Mucosa of descending colon (tissue), 3 donors: ENCODE measurements around the gene FAM9B. TPM values are rescaled to one million over a fixed set of nuclear protein-coding genes. Genes with fewer than 3 reads are reported as not detected.

ENCODE experiments used
- ATAC-seq: fragments of 200-7000 bp; cut with Tn5 transposase; one replicate; pipeline ENCODE4 v1.9.1; 2020; ENCODE audit warnings: mild to moderate bottlenecking, moderate library complexity
- DNase-seq, 3 donors: peaks; one replicate each; pipeline ENCODE4 v3.0.0-alpha.2; 2020
- H3K36me3 ChIP-seq: fragments of 200-600 bp; one replicate; pipeline ENCODE4 v1.8.0; 2021; ENCODE audit warnings: low read depth, mild to moderate bottlenecking
- H3K4me1 ChIP-seq: fragments of 200-600 bp; one replicate; pipeline ENCODE4 v1.8.0; 2021; ENCODE audit warnings: low read depth, mild to moderate bottlenecking
- H3K4me3 ChIP-seq: fragments of 200-600 bp; one replicate; pipeline ENCODE4 v1.8.0; 2021; ENCODE audit warnings: mild to moderate bottlenecking
- H3K9me3 ChIP-seq: fragments of 200-600 bp; one replicate; pipeline ENCODE4 v1.8.0; 2021; ENCODE audit warnings: mild to moderate bottlenecking
- intact Hi-C, 2 donors: fragments of 100-400 bp; cut with DNase I in 1 of 2; cut with micrococcal nuclease in 1 of 2; formaldehyde crosslinking; loops; one replicate each; pipeline versions ENCODE4 v1.11.0 to v1.11.1; 2022; cut with DNase I, micrococcal nuclease
- total RNA-seq, 3 donors: library from RNA; stranded (reverse); fragmentation: NEBNext Ultra II Directional in 2 of 3; extraction: Animal tissue kit (Norgen Biotek cat#: 25700) in 2 of 3; gene quantifications; one replicate each; pipeline versions ENCODE4 v1.2.1 to v1.2.4, GENCODE V29; 2021 to 2023
- TF ChIP-seq, protein P1 (sequence below): fragments of 200-600 bp; IDR thresholded peaks from one replicate; pipeline ENCODE4 v1.8.0; 2022; ENCODE audit warnings: antibody characterized with exemption, mild to moderate bottlenecking
- donor health status: DM: no; HTN: no; CAD: no; lungs with moderate emphysema.
- donor health status: DM: no; HTN: no; CAD: no.
- donor health status: DM: no; HTN: yes; CAD: no.

Gene FAM9B
- total RNA-seq, 3 donors from 2014 or later = not detected

DNA sequence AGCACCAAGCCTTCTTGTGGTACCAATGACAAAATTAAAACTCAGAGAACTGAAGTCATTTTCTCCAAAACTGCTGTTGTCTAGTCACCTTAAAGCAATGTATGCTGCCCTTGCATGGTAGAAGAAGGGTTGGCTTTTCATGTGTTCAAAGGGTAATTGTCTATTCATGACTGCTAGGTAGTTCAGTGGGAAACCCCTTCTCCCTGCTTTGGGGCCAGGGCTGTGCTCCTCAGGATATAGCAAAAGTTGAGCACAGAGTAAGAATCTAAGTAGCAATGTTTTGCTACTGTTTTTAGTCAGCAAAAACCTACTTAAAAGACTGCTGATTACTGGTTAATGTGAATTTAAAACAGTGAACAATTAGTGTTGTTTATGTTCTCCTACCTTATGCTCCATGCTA, 30.8 kb upstream of the FAM9B start:
- Histone ChIP-seq H3K4me1 (no peaks in the 10 kb centered on the region), H3K9me3 (no peaks in the 10 kb centered on the region), H3K36me3 (no peaks in the 10 kb centered on the region), H3K4me3 (no peak overlapping the region)
- DNase-seq (no peak), ATAC-seq (no peak)
- intact Hi-C loops = no loop called here
- TF ChIP-seq, protein P1, sequence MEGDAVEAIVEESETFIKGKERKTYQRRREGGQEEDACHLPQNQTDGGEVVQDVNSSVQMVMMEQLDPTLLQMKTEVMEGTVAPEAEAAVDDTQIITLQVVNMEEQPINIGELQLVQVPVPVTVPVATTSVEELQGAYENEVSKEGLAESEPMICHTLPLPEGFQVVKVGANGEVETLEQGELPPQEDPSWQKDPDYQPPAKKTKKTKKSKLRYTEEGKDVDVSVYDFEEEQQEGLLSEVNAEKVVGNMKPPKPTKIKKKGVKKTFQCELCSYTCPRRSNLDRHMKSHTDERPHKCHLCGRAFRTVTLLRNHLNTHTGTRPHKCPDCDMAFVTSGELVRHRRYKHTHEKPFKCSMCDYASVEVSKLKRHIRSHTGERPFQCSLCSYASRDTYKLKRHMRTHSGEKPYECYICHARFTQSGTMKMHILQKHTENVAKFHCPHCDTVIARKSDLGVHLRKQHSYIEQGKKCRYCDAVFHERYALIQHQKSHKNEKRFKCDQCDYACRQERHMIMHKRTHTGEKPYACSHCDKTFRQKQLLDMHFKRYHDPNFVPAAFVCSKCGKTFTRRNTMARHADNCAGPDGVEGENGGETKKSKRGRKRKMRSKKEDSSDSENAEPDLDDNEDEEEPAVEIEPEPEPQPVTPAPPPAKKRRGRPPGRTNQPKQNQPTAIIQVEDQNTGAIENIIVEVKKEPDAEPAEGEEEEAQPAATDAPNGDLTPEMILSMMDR = no peak

DNA sequence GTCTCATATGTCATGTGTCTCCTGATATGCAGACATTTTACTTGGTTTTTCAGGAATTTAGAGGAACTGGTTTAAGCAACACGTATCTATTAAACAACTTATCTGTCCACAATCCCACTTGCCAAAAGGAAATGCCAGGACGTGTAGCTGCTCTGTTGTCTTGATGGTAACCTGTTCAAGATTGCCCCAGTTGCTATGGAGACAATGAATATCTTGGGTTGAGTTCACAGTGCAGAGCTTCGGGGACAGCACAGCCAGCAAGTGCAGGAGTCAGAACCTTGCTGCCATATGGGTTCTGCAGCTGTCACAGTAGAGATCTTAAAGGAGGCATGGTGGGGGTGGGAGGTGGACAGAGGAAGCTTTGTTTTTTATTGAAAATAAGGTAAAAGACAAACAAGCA, 28.7 kb upstream of the FAM9B start:
- intact Hi-C loops = no loop called here
- H3K4me3 ChIP-seq = no peak overlapping the region
- TF ChIP-seq, protein P1 = no peak
- H3K9me3 ChIP-seq = no peaks in the 10 kb centered on the region
- H3K4me1 ChIP-seq = no peaks in the 10 kb centered on the region
- H3K36me3 ChIP-seq = no peaks in the 10 kb centered on the region
- no peak for DNase-seq
- ATAC-seq = no peak

DNA sequence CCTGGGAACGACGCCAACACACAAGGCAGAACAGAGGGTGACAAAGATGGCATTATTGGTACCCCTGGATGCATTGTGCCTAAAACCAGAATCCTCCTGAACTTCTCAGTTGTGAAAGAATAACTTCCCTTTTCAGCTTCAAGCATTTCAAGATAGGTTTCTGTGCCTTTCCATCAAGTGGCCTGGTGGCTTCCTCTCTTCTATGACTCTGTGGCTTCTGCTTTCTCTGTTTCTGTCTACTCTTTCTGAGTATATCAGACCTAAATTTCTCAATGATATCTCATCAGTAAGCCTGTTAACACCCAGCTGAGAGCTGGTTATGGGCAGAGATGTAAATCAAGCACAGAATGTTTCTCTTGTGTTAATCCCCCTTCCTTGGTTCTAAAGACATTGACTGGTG, 21.4 kb upstream of the FAM9B start:
- H3K4me3 ChIP-seq = no peak overlapping the region
- no peak for DNase-seq
- intact Hi-C loops = no loop called here
- ATAC-seq = no peak
- no peaks in the 10 kb centered on the region for H3K9me3 ChIP-seq
- TF ChIP-seq, protein P1 = no peak
- H3K36me3 ChIP-seq = no peaks in the 10 kb centered on the region
- no peaks in the 10 kb centered on the region for H3K4me1 ChIP-seq

DNA sequence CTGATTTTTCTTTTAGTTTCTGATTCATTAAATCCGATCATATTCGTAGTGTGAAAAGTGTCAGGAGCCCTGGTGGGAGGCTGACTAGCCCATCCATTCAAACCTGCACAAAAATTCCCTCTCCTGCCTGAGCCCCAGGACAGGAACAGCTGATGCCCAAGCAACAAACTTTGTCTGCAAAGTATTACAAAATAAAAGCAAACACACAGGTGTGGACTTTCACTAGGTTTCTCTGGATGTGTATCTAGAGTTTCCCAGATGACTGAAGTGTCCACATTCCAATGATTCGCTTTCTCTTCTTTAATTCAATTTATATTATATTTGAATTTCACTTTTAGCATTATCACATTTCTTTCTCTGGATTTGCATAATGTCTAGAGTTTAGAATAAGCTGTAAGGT, 18.2 kb upstream of the FAM9B start:
- ATAC-seq (no peak), DNase-seq (no peak)
- H3K4me1 ChIP-seq = no peaks in the 10 kb centered on the region
- H3K9me3 ChIP-seq = no peaks in the 10 kb centered on the region
- H3K36me3 ChIP-seq = no peaks in the 10 kb centered on the region
- TF ChIP-seq, protein P1 = no peak
- intact Hi-C loops = no loop called here
- no peak overlapping the region for H3K4me3 ChIP-seq

DNA sequence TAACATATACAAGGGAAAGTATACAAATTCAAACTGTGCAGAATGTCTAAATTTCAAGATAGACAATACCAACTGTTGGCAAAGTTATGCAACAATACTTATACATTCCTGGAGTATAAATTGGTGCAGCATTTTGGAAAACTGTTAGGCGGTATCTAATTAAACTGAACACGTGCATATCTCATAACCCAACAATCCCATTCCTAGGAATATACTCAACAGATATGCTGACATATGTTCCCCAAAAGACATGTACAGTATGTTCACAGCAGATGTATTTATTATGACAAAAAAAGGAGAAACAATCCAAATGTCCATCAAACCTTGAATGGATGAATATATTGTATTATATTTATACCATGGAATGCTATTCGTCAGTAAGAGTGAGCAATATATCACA, 16.4 kb upstream of the FAM9B start:
- Histone ChIP-seq H3K36me3 (no peaks in the 10 kb centered on the region), H3K9me3 (no peaks in the 10 kb centered on the region), H3K4me1 (no peaks in the 10 kb centered on the region), H3K4me3 (no peak overlapping the region)
- TF ChIP-seq, protein P1 = no peak
- ATAC-seq (no peak), DNase-seq (no peak)
- intact Hi-C loops = no loop called here

DNA sequence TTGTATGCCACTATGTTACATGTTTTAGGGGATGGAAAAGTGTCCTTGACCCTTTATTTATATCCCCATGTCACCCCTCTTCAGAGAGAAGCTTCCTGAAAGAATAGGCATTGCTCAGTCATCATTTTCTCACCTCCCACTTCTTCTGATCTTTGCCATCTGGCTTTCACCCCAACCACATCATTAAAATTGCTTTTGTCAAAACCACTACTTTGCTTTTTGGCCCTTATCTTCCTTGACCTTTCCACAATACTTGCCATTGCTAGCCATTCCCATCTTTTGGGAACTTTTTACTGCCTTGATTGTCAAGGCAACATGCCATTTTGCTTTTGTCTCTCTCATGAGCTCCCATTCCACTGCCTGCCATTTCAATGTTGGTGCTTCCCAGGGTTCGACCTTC, 14.9 kb upstream of the FAM9B start:
- intact Hi-C loops = no loop called here
- TF ChIP-seq, protein P1 = no peak
- H3K36me3 ChIP-seq = no peaks in the 10 kb centered on the region
- no peaks in the 10 kb centered on the region for H3K9me3 ChIP-seq
- ATAC-seq (no peak), DNase-seq (no peak)
- no peak overlapping the region for H3K4me3 ChIP-seq
- H3K4me1 ChIP-seq = no peaks in the 10 kb centered on the region
